SU-DHL-6 (cell line): ENCODE results near the gene PSMB5.

Source experiments
- H2AFZ ChIP-seq: fragments of 200-600 bp; sonication (generic); 2 replicates; pipeline ENCODE4 v1.6.1; 2014; ENCODE audit warnings: low read depth, mild to moderate bottlenecking, moderate library complexity, mixed read lengths, antibody characterized with exemption, low read length; ENCODE audit not compliant: severe bottlenecking
- H3F3A ChIP-seq: fragments of 200-600 bp; shearing (Covaris generic); 2 replicates; pipeline ENCODE4 v1.6.0; 2016; ENCODE audit warnings: antibody characterized with exemption, mild to moderate bottlenecking; ENCODE audit not compliant: insufficient read depth
- H3K27ac ChIP-seq: fragments of 200-600 bp; sonication (generic); 2 replicates; pipeline ENCODE4 v1.5.1; 2016; ENCODE audit warnings: low read depth, mild to moderate bottlenecking, low read length, moderate library complexity, mixed read lengths
- H3K27me3 ChIP-seq: fragments of 200-600 bp; sonication (generic), shearing (Covaris generic); 2 replicates; pipeline ENCODE4 v1.6.0; 2014; ENCODE audit warnings: mild to moderate bottlenecking, low read length
- H3K36me3 ChIP-seq: fragments of 200-600 bp; sonication (generic); 2 replicates; pipeline ENCODE4 v1.6.1; 2014; ENCODE audit warnings: mild to moderate bottlenecking, low read length, mixed read lengths
- H3K4me2 ChIP-seq: fragments of 300-600, 200-600 bp; shearing (Covaris generic), sonication (generic); 2 replicates; pipeline ENCODE4 v1.6.0; 2014; ENCODE audit warnings: low read length, low read depth, mild to moderate bottlenecking; ENCODE audit not compliant: poor library complexity, severe bottlenecking
- H3K4me3 ChIP-seq: fragments of 200-600 bp; sonication (generic); 2 replicates; pipeline ENCODE4 v1.5.1; 2014; ENCODE audit warnings: antibody characterized with exemption, low read length, mild to moderate bottlenecking, mixed read lengths; ENCODE audit not compliant: insufficient read depth, poor library complexity, severe bottlenecking
- H3K79me2 ChIP-seq: fragments of 200-600 bp; sonication (generic); 2 replicates; pipeline ENCODE4 v1.6.1; 2014; ENCODE audit warnings: mild to moderate bottlenecking, low read length, moderate library complexity; ENCODE audit not compliant: insufficient read depth
- H3K9ac ChIP-seq: fragments of 200-600 bp; sonication (generic); 2 replicates; pipeline ENCODE4 v1.7.0; 2014; ENCODE audit warnings: mild to moderate bottlenecking, low read length
- H3K9me2 ChIP-seq: fragments of 200-600 bp; sonication (generic); replicated peaks from 2 replicates; pipeline ENCODE4 v1.6.1; 2014; ENCODE audit warnings: low read length; ENCODE audit not compliant: insufficient read depth
- H3K9me3 ChIP-seq: fragments of 200-600 bp; sonication (generic); 2 replicates; pipeline ENCODE4 v1.6.1; 2014; ENCODE audit warnings: low read length, mixed read lengths; ENCODE audit not compliant: insufficient read depth
- H4K20me1 ChIP-seq: fragments of 200-600 bp; sonication (generic); 2 replicates; pipeline ENCODE4 v1.6.1; 2014; ENCODE audit warnings: low read depth, mild to moderate bottlenecking, antibody characterized with exemption, low read length, moderate library complexity, mixed read lengths
- CTCF ChIP-seq: fragments of 200-600 bp; sonication (generic); IDR thresholded peaks from one replicate; pipeline ENCODE4 v1.5.1; 2017; ENCODE audit warnings: antibody characterized with exemption, mild to moderate bottlenecking, low read length, moderate library complexity; ENCODE audit not compliant: insufficient read depth, poor library complexity, severe bottlenecking
- EZH2phosphoT487 ChIP-seq: fragments of 200-600 bp; sonication (generic), shearing (Covaris generic); conservative IDR thresholded peaks from 2 replicates; pipeline ENCODE4 v1.6.1; 2018; ENCODE audit warnings: mild to moderate bottlenecking, antibody characterized with exemption, low read length, moderate library complexity, mixed read lengths

Gene PSMB5

GRCh38 chr14:23052182-23052623, 17.5 kb upstream of the PSMB5 start:
- TF ChIP-seq EZH2phosphoT487 (no peak), CTCF (no peak)
- H3K4me3 ChIP-seq = no peak overlapping the region
- H3K27ac ChIP-seq = no peak overlapping the region
- H2AFZ ChIP-seq = no peak overlapping the region
- H3K36me3 ChIP-seq = no peaks in the 10 kb centered on the region
- 0 out of 2 replicates have a peak, but pooled peaks cover 4% of the 10 kb centered on the region for H3F3A ChIP-seq
- no peaks in the 10 kb centered on the region for H3K27me3 ChIP-seq
- H3K79me2 ChIP-seq = no peaks in the 10 kb centered on the region
- H3K4me2 ChIP-seq = no peak overlapping the region
- no peaks in the 10 kb centered on the region for H3K9me2 ChIP-seq
- no peaks in the 10 kb centered on the region for H4K20me1 ChIP-seq
- no peak overlapping the region for H3K9ac ChIP-seq
- no peaks in the 10 kb centered on the region for H3K9me3 ChIP-seq

- Histone ChIP-seq H3K79me2 (no peaks in the 10 kb centered on the region), H4K20me1 (no peaks in the 10 kb centered on the region), H3K9ac (no peak overlapping the region), H3K9me3 (no peaks in the 10 kb centered on the region), H3K9me2 (no peaks in the 10 kb centered on the region), H3K4me3 (no peak overlapping the region), H3K27ac (no peak overlapping the region), H2AFZ (no peak overlapping the region), H3F3A (0 out of 2 replicates have a peak, but pooled peaks cover 2% of the 10 kb centered on the region), H3K27me3 (no peaks in the 10 kb centered on the region), H3K36me3 (no peaks in the 10 kb centered on the region), H3K4me2 (no peak overlapping the region)
- TF ChIP-seq CTCF (no peak), EZH2phosphoT487 (no peak)
Observed at GRCh38 chr14:23051141-23052057, 16.7 kb upstream of the PSMB5 start.

GRCh38 chr14:23049011-23049410, 14.3 kb upstream of the PSMB5 start:
- Histone ChIP-seq H3K79me2 (no peaks in the 10 kb centered on the region), H3K27me3 (no peaks in the 10 kb centered on the region), H3K9ac (no peak overlapping the region), H3K9me2 (no peaks in the 10 kb centered on the region), H3F3A (no peaks in the 10 kb centered on the region), H4K20me1 (no peaks in the 10 kb centered on the region), H3K9me3 (no peaks in the 10 kb centered on the region), H3K36me3 (no peaks in the 10 kb centered on the region), H3K27ac (no peak overlapping the region), H3K4me3 (no peak overlapping the region), H3K4me2 (no peak overlapping the region), H2AFZ (no peak overlapping the region)
- TF ChIP-seq EZH2phosphoT487 (no peak), CTCF (no peak)
